HEK293T (cell line): ENCODE measurements around the gene IMP3.

Source experiments
- CTCF ChIA-PET: fragments of 350-600 bp; formaldehyde crosslinking; extraction: SDS; loops from one replicate; lab custom pipeline; 2021; ENCODE audit warnings: antibody characterized with exemption, inconsistent platforms; lab: Yijun Ruan, JAX
- POLR2A ChIA-PET: fragments of 350-600 bp; formaldehyde crosslinking; extraction: SDS; loops from one replicate; lab custom pipeline; 2020; ENCODE audit warnings: antibody characterized with exemption, inconsistent platforms; lab: Yijun Ruan, JAX
- DNase-seq: peaks from one replicate; pipeline ENCODE4 v3.0.0; 2012; ENCODE audit warnings: mixed read lengths; ENCODE audit errors: extremely low spot score
- ARNT ChIP-seq: fragments of 450-650 bp; IDR thresholded peaks from 2 replicates; pipeline ENCODE4 v1.6.1; 2017; ENCODE audit warnings: mild to moderate bottlenecking
- BHLHE40 ChIP-seq: fragments of 450-650 bp; IDR thresholded peaks from 2 replicates; pipeline ENCODE4 v1.6.1; 2016; ENCODE audit warnings: mild to moderate bottlenecking, moderate library complexity, borderline replicate concordance
- CTBP1 ChIP-seq: fragments of 450-650 bp; IDR thresholded peaks from 2 replicates; pipeline ENCODE4 v1.6.1; 2016; ENCODE audit warnings: borderline replicate concordance
- ELF4 ChIP-seq: fragments of 450-650 bp; IDR thresholded peaks from 2 replicates; pipeline ENCODE4 v1.6.1; 2017; ENCODE audit warnings: antibody characterized with exemption
- FOXA1 ChIP-seq: fragments of 450-650 bp; IDR thresholded peaks from 2 replicates; pipeline ENCODE4 v1.6.1; 2016; ENCODE audit warnings: mild to moderate bottlenecking
- FOXK2 ChIP-seq: fragments of 450-650 bp; IDR thresholded peaks from 2 replicates; pipeline ENCODE4 v1.6.1; 2016; ENCODE audit warnings: mild to moderate bottlenecking
- FOXM1 ChIP-seq: fragments of 450-650 bp; IDR thresholded peaks from 2 replicates; pipeline ENCODE4 v1.6.1; 2017; ENCODE audit warnings: mild to moderate bottlenecking, borderline replicate concordance
- HDGF ChIP-seq: fragments of 450-650 bp; IDR thresholded peaks from 2 replicates; pipeline ENCODE4 v1.6.1; 2017; ENCODE audit warnings: antibody characterized with exemption, borderline replicate concordance
- L3MBTL2 ChIP-seq: fragments of 450-650 bp; conservative IDR thresholded peaks from 2 replicates; pipeline ENCODE4 v1.6.1; 2016; ENCODE audit warnings: mild to moderate bottlenecking
- LEF1 ChIP-seq: fragments of 450-650 bp; IDR thresholded peaks from 2 replicates; pipeline ENCODE4 v1.6.1; 2017; ENCODE audit warnings: mild to moderate bottlenecking, borderline replicate concordance
- NFRKB ChIP-seq: fragments of 450-650 bp; IDR thresholded peaks from 2 replicates; pipeline ENCODE4 v1.6.1; 2016; ENCODE audit warnings: mild to moderate bottlenecking, moderate library complexity
- SP1 ChIP-seq: fragments of 450-650 bp; IDR thresholded peaks from 2 replicates; pipeline ENCODE4 v1.6.1; 2017
- SUZ12 ChIP-seq: fragments of 450-650 bp; IDR thresholded peaks from 2 replicates; pipeline ENCODE4 v1.6.1; 2016; ENCODE audit warnings: mild to moderate bottlenecking
- TARDBP ChIP-seq: fragments of 450-650 bp; IDR thresholded peaks from 2 replicates; pipeline ENCODE4 v1.6.1; 2016
- ZNF384 ChIP-seq: fragments of 450-650 bp; IDR thresholded peaks from 2 replicates; pipeline ENCODE4 v1.6.1; 2016
- TF ChIP-seq, protein P1 (sequence below): fragments of 450-650 bp; IDR thresholded peaks from 2 replicates; pipeline ENCODE4 v1.6.1; 2016

The IMP3 gene

DNA sequence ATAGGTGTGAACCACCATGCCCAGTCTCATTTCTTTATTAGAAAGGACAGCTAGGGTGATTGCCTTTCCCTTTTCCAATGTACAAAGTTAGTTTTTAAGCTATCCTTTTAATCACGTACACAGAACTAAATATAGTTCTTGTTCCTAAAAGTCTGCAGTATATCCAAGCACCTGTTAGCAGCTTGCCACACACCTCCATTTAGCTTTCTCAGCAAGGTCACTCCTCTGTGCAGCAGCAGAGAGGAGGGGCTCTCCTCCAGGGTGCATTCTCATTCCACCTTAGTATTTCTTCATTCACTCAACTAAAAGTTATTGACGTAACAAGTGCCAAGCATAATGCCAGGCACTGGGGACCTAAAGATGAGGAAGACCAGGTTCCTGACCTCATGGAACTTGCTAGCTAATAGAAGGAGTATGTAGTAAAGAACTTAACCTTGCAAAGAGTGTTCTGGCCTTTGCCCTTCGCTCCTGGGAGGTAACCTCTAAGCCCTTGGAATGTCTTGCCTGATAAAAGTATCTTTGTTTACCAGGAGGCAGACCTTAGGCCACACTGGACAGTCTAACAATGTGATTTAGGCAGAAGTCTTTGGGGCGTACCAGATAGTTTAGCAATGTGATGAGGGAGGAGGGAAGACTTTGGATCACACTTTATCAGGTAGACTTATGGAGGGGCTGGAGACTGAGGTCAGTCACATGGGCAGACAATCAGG, 48.2 kb downstream of the IMP3 start:
- TF ChIP-seq FOXK2 (no peak), LEF1 (no peak), CTBP1 (no peak), BHLHE40 (no peak), L3MBTL2 (no peak), FOXA1 (no peak), TARDBP (no peak), NFRKB (no peak), ELF4 (no peak), SUZ12 (no peak), SP1 (no peak), HDGF (no peak)
- TF ChIP-seq, protein P1, sequence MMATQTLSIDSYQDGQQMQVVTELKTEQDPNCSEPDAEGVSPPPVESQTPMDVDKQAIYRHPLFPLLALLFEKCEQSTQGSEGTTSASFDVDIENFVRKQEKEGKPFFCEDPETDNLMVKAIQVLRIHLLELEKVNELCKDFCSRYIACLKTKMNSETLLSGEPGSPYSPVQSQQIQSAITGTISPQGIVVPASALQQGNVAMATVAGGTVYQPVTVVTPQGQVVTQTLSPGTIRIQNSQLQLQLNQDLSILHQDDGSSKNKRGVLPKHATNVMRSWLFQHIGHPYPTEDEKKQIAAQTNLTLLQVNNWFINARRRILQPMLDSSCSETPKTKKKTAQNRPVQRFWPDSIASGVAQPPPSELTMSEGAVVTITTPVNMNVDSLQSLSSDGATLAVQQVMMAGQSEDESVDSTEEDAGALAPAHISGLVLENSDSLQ: no peak
- CTCF ChIA-PET: interaction anchor here (0.6 kb wide), 1 partner anchor 21 kb away, joined by 8 read pairs; no protein-coding TSS in a partner anchor
- POLR2A ChIA-PET: interaction anchor here (0.7 to 1.8 kb wide), 2 partner anchors 8 to 140 kb away, joined by 3 to 4 read pairs; partner anchors contain the start of gene SIN3A

DNA sequence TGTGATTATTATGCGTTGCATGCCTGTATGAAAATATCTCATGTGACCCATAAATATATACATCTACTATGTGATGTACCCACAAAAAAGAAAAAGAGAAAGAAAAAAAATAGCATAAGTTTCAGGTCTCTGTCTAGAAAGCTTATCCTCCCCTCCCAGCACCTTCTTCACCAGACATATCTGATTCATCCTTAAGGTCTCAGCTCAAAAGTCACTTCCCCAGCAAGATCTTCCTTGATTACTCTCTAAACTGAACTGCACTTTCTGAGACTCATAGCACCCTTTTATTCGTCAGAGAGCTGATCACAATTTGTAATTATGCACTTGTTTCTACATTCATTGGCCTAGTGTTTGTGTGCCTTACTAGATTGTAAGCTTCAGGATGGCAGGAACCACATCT, 49.8 kb downstream of the IMP3 start:
- ChIA-PET CTCF (no interaction called here), POLR2A (interaction anchor here (2.5 kb wide), 1 partner anchor 11 kb away, joined by 9 read pairs; the partner anchor contains the start of gene PTPN9)
- TF ChIP-seq FOXA1 (no peak), FOXM1 (no peak), HDGF (no peak), SUZ12 (no peak), ARNT (no peak), NFRKB (no peak), FOXK2 (no peak), ZNF384 (no peak), TARDBP (no peak), L3MBTL2 (no peak), ELF4 (no peak), CTBP1 (no peak), SP1 (no peak), BHLHE40 (no peak), LEF1 (no peak)
- TF ChIP-seq, protein P1: no peak
- no peak for DNase-seq

More for the DNA sequence above, 48.2 kb downstream of the IMP3 start:
- DNase-seq: no peak
